ENCODE results near the gene ADARB2.

ADARB2 gene

GRCh38 chr10:1134156-1134555, 603.2 kb downstream of the ADARB2 start:
- FAIRE-seq, result no peak

GRCh38 chr10:1133495-1134045, 603.8 kb downstream of the ADARB2 start:
- no peak for FAIRE-seq

DNA sequence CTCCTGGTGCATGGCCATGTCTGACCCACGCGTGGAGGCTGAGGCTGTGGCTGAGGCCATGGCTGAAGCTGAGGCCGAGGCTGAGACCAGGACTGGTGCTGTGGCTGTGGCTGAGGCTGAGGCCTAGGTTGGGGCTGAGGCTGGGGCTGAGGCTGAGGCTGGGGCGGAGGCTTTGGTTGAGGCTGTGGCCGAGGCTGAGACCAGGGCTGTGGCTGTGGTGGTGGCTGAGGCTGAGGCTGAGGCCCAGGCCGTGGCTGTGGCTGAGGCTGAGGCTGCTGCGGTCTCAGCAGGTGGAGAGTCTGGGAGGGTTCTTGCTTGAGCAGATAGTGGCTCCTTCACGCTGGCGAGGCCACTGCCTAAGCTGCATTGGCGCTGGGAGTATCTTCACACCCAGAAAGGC, 604.7 kb downstream of the ADARB2 start:
- no peak for FAIRE-seq

DNA sequence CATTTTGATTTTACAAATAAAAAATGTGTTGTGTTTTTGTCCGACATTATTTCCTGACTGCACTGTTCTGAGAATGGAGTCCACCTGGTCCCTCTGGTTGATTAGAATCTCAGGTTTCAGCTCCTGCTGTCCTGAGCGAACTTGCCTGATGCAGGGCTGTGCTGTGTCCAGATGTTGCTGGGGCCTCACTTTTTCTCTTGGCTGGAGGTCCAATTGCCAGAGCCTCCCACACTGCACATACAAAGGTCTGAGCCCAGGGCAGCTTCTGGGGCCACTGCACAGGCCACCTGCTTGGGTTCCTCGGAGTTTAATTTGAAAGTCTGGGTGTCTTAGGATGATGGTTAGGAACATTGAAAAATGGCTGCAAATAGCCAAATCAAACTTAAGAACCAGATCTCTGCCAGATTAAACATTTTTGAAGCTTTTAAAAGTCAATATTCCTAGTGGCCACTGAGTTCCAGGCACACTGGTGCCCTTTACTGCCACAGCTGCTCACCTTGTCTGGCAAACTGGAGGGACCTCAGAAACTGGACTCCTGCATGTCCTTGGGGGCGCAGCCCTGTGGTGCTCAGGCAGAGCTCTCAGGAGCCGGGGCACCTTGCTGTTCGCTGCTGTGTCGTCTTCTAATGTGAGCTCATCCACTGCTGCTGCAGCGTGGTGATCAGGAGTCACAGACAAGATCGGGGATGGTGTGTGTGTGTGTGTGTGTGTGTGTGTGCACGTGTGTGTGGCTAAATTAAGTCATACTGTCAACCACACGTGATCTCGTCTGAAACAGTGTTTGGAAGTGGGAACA, 606.1 kb downstream of the ADARB2 start:
- no peak for FAIRE-seq

DNA sequence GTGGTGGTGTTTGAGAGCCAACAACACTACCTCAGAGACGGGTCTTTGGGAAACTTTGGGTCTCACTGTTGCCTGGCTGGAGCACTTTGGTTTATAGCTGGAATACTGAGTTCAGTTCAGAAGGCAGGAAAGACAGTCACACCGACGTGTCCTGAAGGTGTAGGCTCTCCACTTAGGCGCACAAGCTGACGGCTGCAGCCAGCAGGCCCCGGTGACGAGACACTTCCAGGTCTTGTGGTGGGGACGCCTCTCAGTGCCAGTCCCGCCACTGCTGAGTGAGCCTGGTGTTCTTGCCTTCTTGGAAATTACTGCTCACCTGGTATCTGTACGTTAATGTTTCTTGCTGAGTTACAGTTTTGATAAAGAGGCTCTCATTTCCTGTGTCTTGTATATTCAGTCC, 607.1 kb downstream of the ADARB2 start:
- no peak for FAIRE-seq

- FAIRE-seq, result no peak
Observed at GRCh38 chr10:1128649-1129048, 608.7 kb downstream of the ADARB2 start.

- no peak for FAIRE-seq
Observed at GRCh38 chr10:1128115-1128514, 609.2 kb downstream of the ADARB2 start.

GRCh38 chr10:1127629-1128028, 609.7 kb downstream of the ADARB2 start:
- FAIRE-seq, result no peak
